GM10266 (cell line): ENCODE data around the gene DLX6.

Experiments
- DNase-seq: peaks from one replicate; pipeline ENCODE4 v3.0.0; 2012; ENCODE audit errors: extremely low spot score
- TF ChIP-seq, protein P1 (sequence below): IDR thresholded peaks from 2 replicates; pipeline ENCODE4 v1.5.1; 2012; ENCODE audit warnings: mild to moderate bottlenecking, low read depth; ENCODE audit not compliant: control insufficient read depth, insufficient read depth; ENCODE audit errors: missing control alignments

The DLX6 gene

DNA sequence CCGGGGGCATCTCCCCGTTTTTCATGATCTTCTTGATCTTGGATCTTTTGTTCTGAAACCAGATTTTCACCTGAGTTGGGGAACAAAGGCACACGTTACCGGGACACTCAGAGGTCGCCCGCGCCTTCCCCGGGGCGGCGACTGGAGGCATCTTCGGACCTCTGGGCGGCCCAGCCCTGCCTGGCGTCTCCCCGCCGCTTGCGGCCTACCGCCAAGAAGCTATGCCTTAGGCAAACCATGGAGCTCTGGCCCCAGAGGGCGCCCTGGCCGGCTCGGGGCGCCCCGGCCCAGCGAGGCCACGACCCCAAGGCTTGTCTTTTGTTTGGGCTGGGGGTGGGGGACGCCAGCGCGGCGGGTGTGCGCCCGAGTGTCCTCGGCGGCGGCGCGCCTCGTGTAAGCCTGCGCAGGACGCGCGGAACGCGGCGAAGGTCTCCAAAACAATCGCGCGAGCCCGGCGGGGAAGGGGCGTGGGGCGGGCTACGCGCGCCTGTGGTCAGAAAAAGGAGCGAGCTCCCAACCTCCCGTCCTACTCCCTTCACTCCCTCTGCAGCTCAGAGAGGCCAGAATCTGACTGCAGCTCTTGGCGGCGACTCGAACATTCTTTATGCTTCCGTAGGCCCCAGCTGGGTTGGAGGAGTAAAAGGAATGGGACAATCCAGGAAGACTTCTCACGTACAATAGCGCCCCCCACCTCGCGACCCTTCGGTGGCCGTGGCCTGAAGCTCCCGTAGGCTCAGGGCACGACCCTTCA lies 15.8 kb downstream of the DLX6 start:
- TF ChIP-seq, protein P1, sequence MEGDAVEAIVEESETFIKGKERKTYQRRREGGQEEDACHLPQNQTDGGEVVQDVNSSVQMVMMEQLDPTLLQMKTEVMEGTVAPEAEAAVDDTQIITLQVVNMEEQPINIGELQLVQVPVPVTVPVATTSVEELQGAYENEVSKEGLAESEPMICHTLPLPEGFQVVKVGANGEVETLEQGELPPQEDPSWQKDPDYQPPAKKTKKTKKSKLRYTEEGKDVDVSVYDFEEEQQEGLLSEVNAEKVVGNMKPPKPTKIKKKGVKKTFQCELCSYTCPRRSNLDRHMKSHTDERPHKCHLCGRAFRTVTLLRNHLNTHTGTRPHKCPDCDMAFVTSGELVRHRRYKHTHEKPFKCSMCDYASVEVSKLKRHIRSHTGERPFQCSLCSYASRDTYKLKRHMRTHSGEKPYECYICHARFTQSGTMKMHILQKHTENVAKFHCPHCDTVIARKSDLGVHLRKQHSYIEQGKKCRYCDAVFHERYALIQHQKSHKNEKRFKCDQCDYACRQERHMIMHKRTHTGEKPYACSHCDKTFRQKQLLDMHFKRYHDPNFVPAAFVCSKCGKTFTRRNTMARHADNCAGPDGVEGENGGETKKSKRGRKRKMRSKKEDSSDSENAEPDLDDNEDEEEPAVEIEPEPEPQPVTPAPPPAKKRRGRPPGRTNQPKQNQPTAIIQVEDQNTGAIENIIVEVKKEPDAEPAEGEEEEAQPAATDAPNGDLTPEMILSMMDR = no peak
- peak; percentile 38 for DNase-seq

DNA sequence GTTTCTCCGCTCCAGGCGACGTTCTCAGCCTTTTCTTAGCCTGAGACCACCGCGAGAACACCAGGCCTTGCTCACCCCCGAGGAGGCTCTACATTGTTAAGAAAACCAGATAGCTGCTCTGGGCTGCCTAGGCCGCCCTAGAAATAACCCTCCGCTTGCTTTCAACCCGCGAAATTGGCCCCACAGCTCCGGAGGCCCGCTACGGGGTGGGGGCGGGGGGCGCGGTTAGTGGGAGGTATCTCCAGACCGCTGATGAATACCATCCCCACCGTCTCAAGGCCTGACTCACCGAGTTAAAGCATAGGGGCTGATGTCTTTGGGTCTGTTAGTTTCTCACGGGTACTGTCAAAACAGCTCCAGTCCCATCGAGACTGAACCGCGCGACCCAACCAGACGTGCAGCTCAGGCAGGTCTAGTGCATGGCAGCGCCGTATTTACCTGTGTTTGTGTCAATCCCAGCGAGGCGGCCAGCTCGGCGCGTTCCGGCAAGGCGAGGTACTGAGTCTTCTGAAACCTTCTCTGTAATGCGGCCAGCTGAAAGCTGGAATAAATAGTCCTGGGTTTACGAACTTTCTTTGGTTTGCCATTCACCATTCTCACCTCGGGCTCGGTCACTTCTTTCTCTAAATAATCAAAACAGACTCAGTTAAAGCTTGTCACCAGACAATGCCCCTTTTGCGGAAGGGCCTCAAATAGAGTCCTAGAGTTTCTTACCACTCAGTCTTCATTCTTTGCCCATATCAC lies 16.6 kb downstream of the DLX6 start:
- TF ChIP-seq, protein P1 = no peak

DNA sequence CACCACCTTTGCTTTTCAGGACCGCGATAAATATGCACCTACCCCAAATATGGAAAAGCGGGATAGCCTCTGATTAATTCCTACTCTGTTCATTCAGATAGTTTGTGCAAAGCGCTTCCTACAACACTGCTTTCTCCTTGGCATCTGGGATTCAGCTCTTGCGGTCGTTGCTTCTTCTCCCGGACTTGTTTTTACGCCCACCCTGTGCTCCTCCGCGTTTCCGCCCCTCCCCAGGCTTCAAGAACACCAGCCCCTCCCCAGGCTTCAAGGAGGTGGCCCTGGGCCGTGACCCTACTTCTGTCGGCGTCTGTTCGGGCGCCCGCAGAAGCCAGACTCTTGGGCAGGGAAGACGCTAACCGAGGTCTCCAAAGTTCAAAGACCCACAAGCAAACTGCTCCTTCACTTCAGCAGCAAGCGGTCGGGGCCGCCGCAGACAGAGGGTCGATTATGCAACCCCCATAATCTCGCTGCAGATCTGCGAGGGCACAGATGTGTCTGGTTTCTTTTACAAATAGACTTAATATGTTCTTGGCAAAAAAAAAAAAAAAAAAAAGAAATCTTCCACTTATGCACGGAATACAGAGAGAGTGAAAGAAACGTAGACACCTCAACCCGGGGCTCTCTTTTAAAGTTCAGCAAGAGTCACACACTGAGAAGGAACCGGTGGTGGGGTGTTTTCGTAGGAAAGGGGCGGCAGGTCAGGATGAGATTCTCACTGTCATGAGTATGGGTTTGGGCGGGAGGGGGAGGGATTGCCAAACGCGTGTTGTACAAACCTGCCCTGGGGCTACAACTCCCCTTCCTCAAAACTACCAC lies 17.3 kb downstream of the DLX6 start:
- TF ChIP-seq, protein P1 = no peak

More for the DNA sequence above, 16.6 kb downstream of the DLX6 start:
- peak; percentile 30 for DNase-seq

DNA sequence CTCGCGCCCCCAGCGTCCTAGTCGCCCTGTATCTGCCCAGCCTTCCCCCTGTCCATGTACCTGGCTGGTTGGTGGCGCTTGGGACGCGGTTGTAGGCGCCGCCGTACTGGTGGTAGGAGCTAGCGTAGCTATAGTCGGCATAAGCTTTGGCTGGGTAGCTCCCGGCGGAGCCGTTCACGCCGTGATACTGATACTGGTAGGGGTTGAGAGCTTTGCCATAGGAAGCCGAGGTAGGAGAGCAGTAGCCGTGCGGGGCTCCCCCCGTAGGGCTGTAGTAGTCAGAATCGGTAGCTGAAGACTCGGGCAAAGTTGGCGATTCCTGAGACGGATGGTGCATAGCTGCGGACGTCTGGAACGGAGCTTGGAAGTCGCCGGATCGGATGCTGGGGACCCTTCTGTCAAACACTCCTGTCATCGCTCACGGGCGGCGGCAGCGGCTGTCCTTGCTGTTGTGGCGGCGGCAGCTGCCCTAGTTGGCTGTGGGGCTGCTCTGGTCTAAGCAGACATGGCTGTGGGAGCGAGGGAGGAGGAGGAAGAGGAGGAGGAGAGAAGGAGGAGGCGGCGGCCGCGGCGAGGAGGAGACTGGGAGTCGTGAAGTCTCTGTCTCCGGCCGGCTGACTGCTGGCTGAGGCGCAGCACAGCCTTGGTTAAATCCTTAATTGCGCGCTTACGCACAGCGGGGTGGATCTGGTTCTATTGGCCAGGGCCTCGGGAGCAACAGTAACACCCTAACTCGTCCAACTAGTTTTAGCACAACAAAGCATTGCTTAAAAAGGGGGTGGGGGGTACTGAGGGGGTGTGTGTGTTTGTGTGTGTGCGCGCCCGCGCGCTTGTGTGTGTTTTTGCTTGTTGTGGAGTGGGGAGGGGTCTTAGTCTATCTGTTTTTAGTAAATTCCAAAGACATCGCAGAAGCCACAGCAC lies 19.1 kb downstream of the DLX6 start, which contains the start of gene DLX5:
DLX5 (minus strand) TSS at position 623 of the 921 bp plus-strand sequence; CDS start at position 415, 208 bp downstream.
- DNase-seq = no peak
- TF ChIP-seq, protein P1 = no peak

More for the DNA sequence above, 17.3 kb downstream of the DLX6 start:
- DNase-seq = peak; percentile 20

DNA sequence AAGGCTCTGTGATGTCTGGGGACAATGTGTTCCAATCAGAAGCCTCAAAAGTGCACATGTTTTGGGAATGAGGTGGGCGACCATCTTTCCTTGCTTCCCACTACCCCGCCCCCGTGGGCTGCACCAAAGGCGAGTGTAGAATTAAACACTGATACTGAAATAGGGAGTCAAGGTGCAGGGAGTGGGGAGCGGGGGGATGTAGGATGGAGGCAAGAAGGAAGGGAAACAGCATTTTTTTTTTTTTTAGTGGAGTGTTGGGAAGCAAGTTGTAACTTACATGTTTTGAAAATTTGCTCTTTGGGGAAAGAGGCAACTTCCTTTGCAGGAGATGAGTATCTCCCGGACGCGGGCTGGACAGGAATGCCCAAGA lies 19.8 kb downstream of the DLX6 start:
- TF ChIP-seq, protein P1 = no peak
- no peak for DNase-seq

DNA sequence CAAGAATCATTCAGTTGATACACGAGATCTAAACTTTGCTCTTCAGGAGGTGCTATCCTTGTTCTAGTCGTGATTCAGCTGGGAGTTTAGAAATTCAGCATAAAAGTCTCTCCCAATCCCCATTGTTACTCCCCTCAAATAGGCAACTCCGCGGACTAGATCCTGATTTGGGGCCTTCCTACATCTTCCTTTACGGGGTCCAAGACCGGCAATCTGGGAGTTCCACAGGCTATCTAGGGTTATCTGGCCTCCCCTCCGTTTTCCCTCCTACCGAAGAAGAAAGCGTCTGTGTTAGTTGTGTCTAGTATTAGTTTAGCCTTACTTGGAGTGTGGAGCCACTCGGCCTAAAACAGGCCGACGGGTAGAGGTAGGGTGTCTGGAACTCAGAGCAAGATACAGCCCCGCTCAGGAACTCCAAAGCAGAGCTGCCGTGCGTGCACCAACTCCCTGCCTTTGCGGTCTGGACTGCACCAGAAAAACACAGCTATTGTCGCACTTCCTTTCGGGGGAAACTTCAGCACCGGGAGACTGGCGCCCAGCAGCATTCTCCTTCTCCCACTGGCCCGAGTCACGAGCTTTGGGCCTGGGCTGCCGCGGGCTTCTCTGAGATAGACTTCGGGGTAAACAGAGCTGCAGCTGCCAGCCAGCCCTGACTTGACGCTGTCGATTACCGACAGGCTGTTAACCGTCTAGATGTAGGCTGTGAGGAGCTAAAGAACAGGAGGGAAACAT lies 20.8 kb downstream of the DLX6 start:
- TF ChIP-seq, protein P1 = no peak
- no peak for DNase-seq
